Fibroblast of villous mesenchyme (primary cell): ENCODE results near the gene IDH2. TPM values are rescaled to one million over a fixed set of nuclear protein-coding genes. Genes with fewer than 3 reads are reported as not detected.

Source experiments
- DNase-seq: peaks from one replicate; pipeline ENCODE4 v3.0.0-alpha.2; 2010; ENCODE audit warnings: low read depth
- H3K4me3 ChIP-seq: 2 replicates; pipeline ENCODE4 v1.5.1; 2011; ENCODE audit warnings: low read depth, mild to moderate bottlenecking, low read length
- CTCF ChIP-seq: IDR thresholded peaks from 2 replicates; pipeline ENCODE4 v1.5.1; 2012; ENCODE audit warnings: low read depth, mild to moderate bottlenecking, low read length; ENCODE audit not compliant: insufficient read depth
- total RNA-seq: library from RNA; depleted of rRNA; stranded (reverse); fragments of >200 nt; gene quantifications from 2 replicates; pipeline ENCODE4 v1.2.3, GENCODE V29; 2012

IDH2 gene
- total RNA-seq, 1 donor, result 70.4 TPM

GRCh38 chr15:90063770-90064247 lies 38.5 kb downstream of the IDH2 start:
- no peak overlapping the region for H3K4me3 ChIP-seq
- DNase-seq, result no peak
- no peak for TF ChIP-seq CTCF

GRCh38 chr15:90062973-90063769 lies 39.1 kb downstream of the IDH2 start:
- H3K4me3 ChIP-seq, result no peak overlapping the region
- no peak for TF ChIP-seq CTCF
- DNase-seq, result no peak

GRCh38 chr15:90062462-90062932 lies 39.8 kb downstream of the IDH2 start:
- no peak overlapping the region for H3K4me3 ChIP-seq
- no peak for DNase-seq
- TF ChIP-seq CTCF, result no peak

- no peak for TF ChIP-seq CTCF
- DNase-seq, result peak; percentile 21
- H3K4me3 ChIP-seq, result no peak overlapping the region
Measured at GRCh38 chr15:90062023-90062442, 40.2 kb downstream of the IDH2 start.

GRCh38 chr15:90060797-90061196 lies 41.5 kb downstream of the IDH2 start:
- TF ChIP-seq CTCF, result no peak
- H3K4me3 ChIP-seq, result no peak overlapping the region
- DNase-seq, result no peak

GRCh38 chr15:90059208-90059985 lies 42.9 kb downstream of the IDH2 start:
- no peak for TF ChIP-seq CTCF
- DNase-seq, result no peak
- no peak overlapping the region for H3K4me3 ChIP-seq
